Stromal cell of bone marrow (primary cell): ENCODE measurements around the gene RD3L.

ENCODE experiments used
- DNase-seq: peaks from one replicate; pipeline ENCODE4 v3.0.0-alpha.2; 2012; ENCODE audit warnings: low read depth

RD3L gene

GRCh38 chr14:103941973-103942736, at the start of gene RD3L:
TSS of gene RD3L (minus strand) at chr14:103942529. CDS start at chr14:103941695, 834 bp downstream.
- no peak for DNase-seq

DNA sequence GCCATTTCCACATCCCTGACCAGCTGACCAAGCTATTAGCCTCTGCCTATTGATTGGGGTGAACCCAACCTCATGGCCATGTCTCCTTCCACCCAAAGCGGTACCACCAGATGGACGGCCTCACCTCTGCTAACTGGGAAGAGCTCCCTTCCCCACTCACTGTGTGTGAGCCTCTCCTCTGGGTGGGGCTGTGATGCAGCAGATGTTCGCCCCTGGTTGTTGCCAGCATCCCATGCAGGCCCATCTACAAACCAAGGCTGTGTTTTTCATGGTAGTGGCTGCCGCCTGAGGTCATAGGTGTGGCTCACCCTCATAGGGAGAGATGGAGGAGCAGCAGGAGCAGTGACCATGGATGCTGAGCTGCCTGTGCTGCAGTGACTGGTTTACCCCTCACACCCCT, 47.6 kb upstream of the RD3L start:
- no peak for DNase-seq

DNA sequence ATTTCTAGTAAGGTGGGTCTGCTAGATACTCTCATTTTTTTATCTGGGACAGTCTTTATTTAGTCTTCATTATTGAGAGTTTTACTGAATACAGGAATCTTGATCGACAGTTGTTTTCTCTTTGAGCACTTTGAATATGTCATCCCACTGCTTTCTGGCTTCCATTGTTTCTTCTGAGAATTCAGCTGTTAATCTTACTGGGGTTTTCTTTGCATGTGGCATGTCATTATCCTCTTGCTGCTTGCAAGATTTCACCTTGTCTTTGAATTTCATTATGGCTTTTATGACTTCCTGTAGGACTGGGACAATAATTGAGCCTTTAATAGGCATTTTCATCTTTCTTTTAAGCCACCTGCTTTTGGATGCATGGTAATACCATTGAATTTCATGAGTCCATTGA, 46.7 kb upstream of the RD3L start:
- no peak for DNase-seq

- no peak for DNase-seq
Observed at GRCh38 chr14:103984196-103984595, 41.9 kb upstream of the RD3L start.

- peak; percentile 9 for DNase-seq
Observed at GRCh38 chr14:103980623-103981238, 38.4 kb upstream of the RD3L start.

- no peak for DNase-seq
Observed at GRCh38 chr14:103974575-103974974, 32.2 kb upstream of the RD3L start.

DNA sequence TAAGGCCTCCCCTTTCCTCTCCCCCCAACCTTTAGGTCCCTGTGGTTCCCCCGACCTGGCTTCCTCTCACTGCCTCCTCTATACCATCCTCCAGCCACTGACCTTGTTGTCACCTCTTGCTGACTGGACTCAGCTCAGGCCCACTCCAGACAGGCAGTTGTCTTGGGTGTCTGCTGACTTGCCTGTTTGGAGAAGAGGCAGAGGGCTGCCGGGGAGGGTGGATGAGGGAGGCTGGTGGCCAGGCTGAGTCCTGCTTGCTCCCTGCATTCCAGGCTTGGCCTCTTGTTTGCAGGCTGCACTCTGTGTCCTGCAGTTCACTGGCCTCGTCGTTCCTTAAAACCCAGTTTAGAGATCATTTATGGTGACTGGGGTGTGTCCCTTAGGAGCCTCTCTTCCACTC, 31.0 kb upstream of the RD3L start:
- DNase-seq, result no peak

DNA sequence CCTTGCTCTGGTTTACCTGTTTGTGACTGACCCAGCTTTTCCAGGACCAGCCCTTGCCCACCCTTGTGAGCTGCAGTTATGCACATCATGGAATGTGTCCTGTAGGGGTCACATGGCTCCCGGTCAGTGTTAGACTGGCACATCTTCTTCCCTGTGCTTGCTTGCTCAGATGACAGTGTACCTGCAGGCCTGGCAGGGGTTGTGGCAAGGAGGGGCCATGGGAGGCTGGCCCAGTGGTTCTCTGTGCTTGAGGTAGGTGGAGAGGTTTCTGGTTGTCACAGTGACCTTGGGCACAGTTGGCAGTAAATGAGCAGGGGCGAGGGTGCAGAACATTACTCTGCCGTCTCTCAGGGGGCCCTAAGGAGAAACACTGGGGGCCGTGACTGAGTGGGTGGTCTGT, 27.6 kb upstream of the RD3L start:
- no peak for DNase-seq

GRCh38 chr14:103966631-103967030, 24.3 kb upstream of the RD3L start:
- DNase-seq, result no peak

- no peak for DNase-seq
Observed at GRCh38 chr14:103961928-103962578, 19.7 kb upstream of the RD3L start.

- no peak for DNase-seq
Observed at GRCh38 chr14:103960457-103961055, 18.2 kb upstream of the RD3L start.

GRCh38 chr14:103949131-103949790, 6.9 kb upstream of the RD3L start:
- DNase-seq, result no peak

DNA sequence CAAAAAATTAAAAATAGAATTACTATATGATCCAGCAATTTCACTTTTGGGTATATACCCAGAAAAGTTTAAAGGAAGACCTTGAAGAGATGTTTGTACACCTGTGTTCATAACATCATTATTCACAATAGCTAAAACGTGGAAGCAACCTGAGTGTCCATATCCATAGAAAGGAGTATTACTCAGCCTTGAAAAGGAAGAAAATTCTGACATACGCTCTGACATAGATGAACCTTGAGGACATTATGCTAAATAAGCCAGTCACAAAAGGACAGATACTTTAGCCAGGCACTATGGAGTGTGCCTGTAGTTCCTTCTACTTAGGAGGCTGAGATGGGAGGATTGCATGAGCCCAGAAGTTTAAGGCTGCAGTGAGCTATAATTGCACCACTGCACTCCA, 6.1 kb upstream of the RD3L start:
- DNase-seq, result no peak

DNA sequence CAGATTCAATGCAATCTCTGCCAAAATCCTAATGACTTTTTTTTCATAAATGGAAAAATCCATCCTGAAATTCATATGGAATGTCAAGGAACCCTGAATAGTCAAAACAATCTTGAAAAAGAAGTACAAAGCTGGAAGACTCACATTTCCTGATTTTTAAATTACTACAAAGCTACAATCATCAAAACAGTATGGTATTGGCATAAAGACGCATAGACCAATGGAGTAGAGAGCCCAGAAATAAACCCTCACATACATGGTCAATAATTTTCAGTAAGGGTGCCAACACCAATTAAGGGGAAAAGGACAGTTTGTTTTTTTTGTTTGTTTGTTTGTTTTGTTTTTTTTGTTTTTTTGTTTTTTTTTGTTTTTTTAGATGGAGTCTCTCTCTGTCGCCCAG, 4.6 kb upstream of the RD3L start:
- no peak for DNase-seq

DNA sequence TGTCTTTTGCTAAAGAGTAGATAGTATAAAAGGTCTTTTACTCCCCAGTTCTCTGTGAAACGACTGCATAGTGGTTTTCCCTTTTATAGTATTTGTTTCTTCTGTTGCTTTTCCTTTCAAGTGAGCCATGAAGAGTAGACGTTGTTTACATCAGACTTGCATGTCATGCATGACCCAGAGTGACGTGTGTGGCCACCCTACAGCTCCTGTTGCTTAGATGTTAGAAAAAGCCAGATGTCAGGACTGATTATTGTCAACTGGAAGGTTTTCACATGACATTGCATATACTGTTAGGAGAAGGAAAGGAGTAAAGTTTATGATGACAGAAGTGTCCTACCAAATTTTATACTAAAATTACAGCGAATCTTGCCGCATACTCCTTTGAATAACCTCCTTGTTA, 1.3 kb upstream of the RD3L start:
- DNase-seq, result no peak

DNA sequence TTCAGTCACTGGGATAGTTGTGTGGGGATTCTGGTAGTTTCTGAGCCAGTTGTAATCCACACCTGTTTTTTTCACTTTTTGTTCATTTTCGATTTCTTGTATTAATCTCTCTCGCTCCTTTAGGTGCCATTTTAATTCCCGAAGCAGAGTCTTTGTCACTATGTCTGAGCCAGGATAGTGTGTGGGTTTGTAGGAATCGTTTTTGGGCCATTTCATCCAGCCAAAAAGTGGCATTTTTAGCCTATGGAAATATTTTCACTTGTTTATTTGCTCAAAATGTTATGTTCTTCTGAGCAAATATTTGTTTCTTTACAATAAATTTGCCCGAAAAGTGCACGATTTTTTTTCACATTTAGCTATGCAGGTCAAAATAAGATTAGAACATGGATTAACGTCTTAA, 867 bp downstream of the RD3L start:
- DNase-seq, result no peak

- DNase-seq, result no peak
Observed at GRCh38 chr14:103935102-103935501, 7.2 kb downstream of the RD3L start.

- no peak for DNase-seq
Observed at GRCh38 chr14:103932791-103933490, 9.4 kb downstream of the RD3L start.

DNA sequence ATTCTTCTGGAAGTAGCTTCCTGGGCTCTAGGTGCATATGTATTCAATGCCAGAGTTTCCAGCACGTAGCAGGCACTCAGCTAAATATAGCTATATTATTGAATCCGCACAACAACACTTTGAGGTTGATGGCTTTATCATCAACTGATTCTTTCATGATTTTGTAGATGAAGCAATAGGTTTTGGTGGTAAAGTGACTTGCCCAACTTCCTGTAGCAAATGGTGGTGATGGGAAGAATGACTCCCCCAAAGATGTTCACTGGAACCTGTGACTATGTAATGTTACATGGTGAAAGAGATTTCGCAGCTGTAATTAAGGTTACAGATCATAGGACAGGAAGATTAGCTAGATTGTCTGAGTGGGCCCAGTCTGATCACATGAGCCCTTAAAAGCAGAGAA, 10.9 kb downstream of the RD3L start:
- DNase-seq, result no peak

DNA sequence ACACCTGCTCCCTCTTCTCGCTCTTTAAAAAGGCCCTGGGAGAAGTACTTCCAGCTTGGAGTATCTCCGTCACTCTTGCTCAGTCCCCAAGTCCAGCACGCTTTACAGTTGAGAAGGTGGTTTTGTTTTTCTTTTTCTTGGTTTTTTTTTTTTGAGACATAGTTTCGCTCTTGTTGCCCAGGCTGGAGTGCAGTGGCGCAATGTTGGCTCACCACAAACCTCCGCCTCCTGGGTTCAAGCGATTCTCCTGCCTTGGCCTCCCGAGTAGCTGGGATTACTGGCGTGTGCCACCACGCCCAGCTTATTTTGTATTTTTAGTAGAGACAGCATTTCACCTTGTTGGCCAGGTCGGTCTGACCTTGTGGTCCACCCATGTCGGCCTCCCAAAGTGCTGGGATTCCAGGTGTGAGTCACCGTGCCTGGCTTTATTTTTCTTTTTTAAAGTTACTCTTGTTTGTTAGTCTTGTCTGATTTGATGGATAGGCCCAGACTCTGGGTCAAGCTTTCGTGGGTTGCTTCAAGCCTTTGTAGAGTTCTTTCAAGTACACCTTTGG, 12.2 kb downstream of the RD3L start:
- no peak for DNase-seq
